Nucleus accumbens (tissue), 56 donors: ENCODE results near the gene LRRC15.
A peak's percentile ranks its signal among the peaks of the same experiment; 100 is the strongest.

Experiments
- DNase-seq, 56 donors: peaks; one replicate each; lab custom pipeline; 2025; lab: John Stamatoyannopoulos, UW

Gene LRRC15

DNA sequence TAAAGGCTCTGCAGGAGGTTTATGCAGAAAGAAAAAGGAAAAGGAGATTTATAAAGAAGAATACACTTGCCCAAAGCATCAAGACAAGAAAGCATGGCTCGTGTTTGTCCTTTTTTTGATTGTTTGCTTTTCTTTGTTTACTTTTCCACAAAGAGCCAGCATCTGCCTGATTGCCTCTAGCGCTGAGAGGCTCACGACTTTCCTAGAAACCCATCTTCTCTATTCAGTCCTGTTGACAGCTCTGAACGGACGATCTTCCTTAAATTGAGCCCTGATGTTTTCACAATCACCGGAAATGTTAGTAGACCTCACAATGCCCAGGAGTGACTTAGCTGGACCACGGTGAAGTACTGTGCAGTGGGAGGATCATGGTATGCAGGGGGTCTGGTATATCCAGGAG, 17.1 kb upstream of the LRRC15 start:
- DNase-seq = no peak

DNA sequence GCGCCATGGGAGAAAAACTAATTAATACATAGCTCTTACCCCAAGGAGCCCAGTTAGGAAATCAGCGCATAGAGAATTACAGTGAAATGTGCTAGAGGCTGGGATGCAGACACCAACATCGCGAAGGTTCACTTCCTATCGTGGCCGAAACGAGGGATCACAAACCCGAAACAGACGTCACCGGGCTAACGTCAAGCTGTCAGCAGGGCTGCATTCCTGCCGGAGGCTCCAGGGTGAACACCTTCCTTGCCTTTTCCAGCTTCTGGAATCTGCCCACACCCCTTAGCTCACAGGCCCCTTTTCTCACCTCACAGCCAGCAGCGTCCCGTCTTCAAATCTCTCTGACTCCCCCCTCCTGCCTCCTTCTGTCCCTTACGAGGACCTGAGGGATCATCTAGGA, 16.5 kb upstream of the LRRC15 start:
- no peak for DNase-seq

DNA sequence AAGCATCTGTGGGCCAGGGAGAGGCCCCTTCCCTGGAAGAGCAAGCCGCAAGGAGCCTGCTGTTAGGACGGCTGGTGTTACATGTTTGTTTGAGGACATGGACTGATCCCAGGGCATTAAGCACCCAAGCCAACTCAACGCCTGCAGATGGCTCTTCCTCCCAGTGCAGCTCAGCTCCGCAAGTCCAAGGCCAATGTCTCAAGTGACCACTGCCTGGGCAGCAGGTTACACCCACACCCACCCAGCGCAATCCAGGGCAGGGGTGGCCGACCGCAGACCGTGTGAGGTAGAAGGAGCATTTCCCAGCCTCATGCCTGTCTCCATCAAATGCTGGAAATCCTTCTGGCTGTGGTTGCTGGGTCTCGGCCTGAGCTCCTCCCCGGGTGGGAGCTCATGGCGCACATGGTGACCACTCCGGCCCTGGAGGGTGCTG, 15.0 kb upstream of the LRRC15 start:
- DNase-seq = no peak

DNA sequence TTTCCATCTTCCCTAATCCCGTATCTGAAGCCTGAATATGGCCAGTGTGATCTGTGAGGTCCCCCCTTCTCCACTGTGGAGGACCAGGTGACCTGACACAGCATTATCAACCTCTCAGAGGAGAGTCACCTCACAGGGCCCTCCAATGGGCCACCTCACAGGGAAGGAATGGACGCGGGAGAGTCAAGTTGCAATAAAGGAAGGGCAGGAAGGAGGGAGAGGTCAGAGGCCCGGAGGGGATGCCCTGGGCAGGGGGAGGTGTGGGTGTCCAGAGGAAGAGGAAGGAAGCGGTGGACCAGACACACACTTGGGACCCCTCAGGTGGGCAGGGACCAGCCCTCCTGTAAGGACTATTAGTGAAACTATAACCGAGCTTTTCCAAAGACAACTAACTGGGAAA, 14.6 kb upstream of the LRRC15 start:
- DNase-seq = no peak

DNA sequence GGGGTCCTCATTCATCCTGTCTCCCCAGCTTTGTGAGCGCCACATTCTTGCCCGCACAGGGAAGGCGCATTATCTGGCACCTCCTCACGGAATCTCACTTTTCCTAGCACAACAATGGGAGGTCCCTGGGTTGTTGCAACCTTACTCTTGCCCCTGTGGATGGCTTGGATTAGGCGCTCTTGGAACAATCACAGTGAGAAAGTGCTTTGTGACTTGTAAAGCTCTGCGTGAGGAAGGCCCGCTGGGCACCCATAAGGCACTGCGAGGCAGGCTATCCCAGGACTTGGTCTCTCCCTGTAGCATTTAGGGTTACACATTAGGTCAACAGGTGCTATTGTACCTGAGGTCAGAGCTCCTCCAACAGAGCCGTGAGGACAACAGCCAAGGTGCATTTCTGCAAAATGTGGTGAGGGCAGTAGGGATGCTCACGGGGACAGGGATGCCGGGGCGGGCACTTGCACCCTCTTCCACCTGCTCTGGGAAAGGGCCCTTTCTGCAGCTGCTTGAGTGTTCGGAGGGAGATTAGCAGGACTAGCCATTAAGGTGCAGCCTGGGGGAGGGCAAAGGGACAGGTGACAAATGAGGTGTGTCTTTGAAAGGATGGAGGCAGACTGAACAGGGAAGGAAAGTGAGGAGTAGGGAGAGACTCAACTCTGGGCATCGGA, 13.9 kb upstream of the LRRC15 start:
- no peak for DNase-seq

DNA sequence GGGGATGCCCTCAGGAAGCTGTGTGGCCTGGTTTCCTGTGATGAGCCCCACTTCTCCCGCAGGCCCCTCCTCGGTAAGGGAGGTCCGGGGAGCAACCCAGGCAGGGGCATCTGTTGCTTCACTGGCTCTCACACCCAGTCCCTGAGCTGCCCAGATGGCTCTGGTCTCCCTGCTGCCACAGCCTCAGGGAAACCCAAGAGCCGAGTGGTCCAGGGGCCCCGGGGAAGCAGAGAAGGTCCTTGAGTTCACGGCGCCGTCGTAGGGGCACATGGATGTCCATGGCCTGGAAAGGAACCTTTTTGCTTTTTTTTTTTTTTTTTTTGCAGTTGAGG, 13.3 kb upstream of the LRRC15 start:
- DNase-seq = no peak

GRCh38 chr3:194382196-194382891, 12.8 kb upstream of the LRRC15 start:
- DNase-seq = no peak

DNA sequence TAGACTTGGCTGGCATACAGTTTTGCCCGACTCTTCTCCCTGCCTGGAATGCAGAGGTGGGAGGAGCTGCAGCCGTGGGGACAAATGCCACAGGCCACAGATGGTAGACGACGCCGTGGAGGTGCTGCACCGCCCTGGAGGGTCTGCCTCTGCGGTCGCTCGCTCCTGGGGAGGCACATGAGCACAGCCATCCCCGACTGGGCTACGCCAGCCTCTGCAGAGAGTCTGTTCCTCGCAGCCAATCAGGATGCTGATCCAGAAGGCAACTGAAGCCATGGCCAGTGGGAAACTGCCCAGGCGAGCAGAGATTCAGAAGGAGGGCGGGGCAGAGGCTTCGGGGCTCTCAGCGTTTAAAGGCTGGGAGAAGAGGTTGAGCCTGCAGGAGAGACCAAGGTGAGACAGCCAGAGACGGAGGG, 11.9 kb upstream of the LRRC15 start:
- peak in 3 of 56 donors; percentile 5 to 15 (median 7) for DNase-seq

GRCh38 chr3:194380326-194380725, 10.8 kb upstream of the LRRC15 start:
- DNase-seq = no peak

GRCh38 chr3:194379651-194380050, 10.1 kb upstream of the LRRC15 start:
- no peak for DNase-seq

- no peak for DNase-seq
Measured at GRCh38 chr3:194379231-194379630, 9.7 kb upstream of the LRRC15 start.

DNA sequence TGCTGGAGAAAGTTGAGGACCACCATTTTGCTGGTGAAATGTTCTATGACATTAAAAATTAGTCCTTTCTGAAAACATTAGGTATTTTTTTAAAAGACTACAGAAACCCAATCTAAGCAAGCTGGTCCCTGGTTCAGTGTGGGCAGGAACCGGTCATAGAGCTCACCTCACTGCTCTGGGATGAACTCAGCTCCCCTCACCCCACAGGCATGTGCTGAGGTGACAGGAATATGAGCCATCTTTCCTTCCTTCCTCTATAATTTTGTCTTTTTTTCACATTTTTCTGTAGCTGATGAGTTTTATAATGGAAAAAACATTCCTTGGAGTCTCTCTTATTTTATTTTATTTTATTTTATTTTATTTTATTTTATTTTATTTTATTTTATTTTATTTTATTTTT, 8.2 kb upstream of the LRRC15 start:
- no peak for DNase-seq

- no peak for DNase-seq
Measured at GRCh38 chr3:194376241-194376560, 6.7 kb upstream of the LRRC15 start.

DNA sequence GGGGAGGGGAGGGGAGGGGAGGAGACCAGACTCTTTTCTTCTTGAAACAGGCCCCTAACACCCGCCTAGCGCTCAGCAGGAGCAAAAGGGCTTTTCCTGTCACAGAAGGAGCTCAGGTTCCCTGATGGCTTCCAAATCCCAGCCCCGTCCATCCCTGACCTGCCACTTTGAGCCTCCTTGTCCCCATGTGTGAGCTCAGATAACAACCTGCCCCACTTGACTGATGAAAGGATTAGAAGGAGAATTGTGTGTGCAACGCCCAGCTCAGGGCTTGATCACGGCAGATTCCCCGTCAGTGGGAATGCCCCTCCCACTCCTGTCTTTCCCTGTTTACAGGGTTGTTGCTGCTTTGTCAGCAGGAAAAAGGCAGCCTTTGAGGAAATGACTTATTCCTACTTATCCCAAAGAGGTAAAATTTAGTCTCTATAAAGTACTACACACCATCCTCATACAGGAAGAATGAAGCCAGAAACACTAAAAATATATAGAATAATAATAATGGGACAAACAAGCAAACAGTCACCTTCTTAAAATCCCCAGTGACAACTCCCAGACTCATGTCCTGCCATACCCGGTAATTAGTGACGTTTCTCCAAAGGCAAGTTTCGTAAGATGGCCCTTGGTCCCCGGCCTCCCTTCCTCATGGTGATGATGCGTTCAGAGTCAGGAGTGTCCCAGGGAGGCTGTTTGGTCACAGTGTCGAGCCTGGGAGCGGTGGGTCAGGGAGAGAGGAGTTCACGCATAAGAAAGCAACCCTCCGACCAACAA, 6.1 kb upstream of the LRRC15 start:
- DNase-seq = no peak

DNA sequence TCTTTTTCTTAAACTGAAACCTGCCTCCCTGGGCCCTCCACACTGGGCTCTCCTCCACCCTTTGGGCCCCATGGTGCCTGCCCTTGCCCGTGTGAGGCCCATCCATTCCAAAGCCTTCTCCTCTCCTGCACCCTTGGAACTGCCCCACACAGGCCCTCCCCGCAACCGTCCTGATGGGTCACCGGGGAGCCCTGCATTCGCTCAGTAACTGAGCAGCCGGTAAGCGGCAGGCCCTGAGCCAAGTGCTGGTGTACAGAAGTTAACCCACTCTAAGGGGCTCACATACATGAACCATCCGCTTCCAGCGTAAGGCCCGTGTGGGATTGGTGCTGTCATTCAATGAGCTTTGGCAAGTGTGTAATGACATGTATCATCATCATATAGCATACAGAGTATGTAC, 5.4 kb upstream of the LRRC15 start:
- DNase-seq = no peak

GRCh38 chr3:194373899-194374298, 4.4 kb upstream of the LRRC15 start:
- DNase-seq = no peak

DNA sequence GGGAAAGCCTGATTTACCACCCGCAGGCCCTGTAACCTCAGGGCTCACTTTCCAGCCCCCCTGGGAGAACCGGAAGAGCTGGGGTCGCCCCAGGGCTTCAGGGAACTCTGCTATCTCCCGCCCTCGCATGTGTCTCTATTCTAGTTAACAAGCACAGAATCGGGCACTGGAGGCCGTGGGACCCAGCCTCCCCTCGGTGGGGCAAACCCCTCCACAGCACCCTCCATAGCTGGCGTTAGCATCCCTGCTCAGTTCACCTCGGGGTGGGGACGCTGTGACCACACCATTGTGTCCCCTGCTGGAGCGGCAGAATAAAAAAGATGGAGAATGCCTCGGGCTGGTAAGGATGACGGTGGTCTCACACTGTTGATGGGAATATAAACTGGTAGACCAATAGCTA, 3.5 kb upstream of the LRRC15 start:
- no peak for DNase-seq

DNA sequence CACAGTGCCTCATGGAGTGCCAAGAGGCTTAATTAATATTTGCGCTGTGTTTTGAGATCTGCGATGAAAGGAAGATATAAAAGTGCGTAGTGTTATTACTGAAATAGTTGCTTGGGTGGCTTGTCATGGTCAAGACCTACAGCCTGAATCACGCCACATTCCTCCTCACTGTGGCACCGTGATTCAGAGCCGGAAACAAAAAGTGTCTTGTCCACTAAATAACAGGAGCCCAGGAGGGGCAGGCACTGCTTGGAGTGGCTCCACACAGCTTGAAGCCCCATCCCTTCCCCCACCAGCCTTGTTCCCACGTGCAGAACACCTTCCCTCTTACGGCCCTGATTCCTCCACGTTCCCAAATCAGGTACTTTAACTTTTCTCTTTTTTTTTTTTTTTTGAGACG, 1.2 kb upstream of the LRRC15 start:
- no peak for DNase-seq

- DNase-seq = no peak
Measured at GRCh38 chr3:194368918-194369317, 625 bp downstream of the LRRC15 start.

DNA sequence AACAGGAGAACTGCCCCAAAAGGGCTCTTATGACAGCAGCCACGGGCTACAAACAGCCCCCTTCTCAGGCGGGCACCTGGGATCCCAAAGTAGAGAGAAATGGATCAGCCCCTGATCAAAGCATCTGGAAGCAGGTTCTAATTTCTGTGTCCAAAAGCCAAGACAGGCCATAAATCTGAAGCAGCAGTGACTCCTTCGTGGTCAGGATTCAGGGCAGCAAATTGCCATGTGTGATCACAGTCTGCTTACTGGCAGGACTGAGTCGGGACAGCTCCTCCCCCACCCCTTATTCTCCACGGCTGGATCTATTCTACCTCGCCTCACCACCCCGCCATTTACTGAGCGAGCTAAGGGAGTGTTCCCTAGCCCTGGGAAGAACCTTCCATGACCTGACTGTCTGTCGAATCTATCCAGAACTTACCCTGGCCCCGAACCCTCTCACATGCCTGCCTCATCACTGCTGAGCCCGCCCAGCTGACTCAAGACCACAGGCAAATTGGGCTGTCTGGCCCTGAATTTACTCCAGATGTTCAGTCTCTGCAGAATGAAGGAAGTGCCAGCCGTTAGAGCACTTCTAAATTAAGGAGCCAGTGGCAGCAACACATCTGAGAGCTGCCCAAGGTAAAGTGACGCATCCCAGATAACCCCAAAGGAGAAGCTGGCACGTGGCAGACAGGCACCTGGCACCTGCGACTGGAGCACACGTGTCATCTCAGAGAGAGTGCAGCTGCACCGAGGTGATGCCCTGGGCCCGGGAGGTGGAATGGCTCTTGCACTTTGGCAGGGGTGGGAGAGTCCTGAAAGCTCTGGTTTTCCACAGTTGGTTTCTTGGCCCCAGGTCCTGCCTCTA, 1.3 kb downstream of the LRRC15 start:
- no peak for DNase-seq

DNA sequence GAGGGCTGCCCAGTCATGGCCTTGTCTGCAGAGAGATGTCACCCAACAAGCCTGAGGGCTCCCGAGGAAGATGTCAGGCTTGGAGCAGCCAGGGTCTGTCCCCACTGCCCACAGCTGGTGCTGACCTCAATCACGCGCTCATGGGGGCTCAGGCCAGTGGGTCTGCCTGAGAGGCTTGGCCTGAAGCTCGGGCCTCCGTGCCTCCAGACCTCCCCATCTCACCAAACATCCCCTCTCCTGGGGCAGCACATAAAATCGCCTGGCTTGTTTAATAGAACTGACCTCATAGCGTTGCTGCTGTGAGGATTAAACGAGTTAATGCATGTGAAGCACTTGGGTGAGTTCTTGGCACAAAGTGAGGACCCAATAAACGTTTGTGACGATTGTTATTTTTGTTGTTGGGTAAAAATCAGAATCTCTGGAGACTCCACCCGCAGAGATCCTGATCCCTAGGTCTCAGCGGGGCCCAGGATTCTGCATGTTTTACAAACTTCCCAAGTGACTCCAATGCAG, 3.5 kb downstream of the LRRC15 start:
- DNase-seq = no peak
